NCI-H345 (cell line): ENCODE results near the gene SCN3A.

Experiments
- DNase-seq: peaks from one replicate; lab custom pipeline; 2025; lab: John Stamatoyannopoulos, UW

SCN3A gene

GRCh38 chr2:165112133-165112573 is 91.7 kb downstream of the SCN3A start:
- no peak for DNase-seq

- no peak for DNase-seq
Observed at GRCh38 chr2:165110394-165110793, 93.5 kb downstream of the SCN3A start.

- DNase-seq: no peak
Observed at GRCh38 chr2:165109915-165110314, 93.9 kb downstream of the SCN3A start.

- no peak for DNase-seq
Observed at GRCh38 chr2:165105926-165106325, 97.9 kb downstream of the SCN3A start.

- no peak for DNase-seq
Observed at GRCh38 chr2:165087933-165088901, 115.6 kb downstream of the SCN3A start.

- DNase-seq: no peak
Observed at GRCh38 chr2:165086337-165086736, 117.5 kb downstream of the SCN3A start.

GRCh38 chr2:165083326-165083725 is 120.5 kb downstream of the SCN3A start:
- no peak for DNase-seq

- no peak for DNase-seq
Observed at GRCh38 chr2:165082479-165082878, 121.4 kb downstream of the SCN3A start.

- DNase-seq: no peak
Observed at GRCh38 chr2:165081276-165081675, 122.6 kb downstream of the SCN3A start.

- no peak for DNase-seq
Observed at GRCh38 chr2:165079432-165079831, 124.4 kb downstream of the SCN3A start.

GRCh38 chr2:165078913-165079312 is 124.9 kb downstream of the SCN3A start:
- no peak for DNase-seq

GRCh38 chr2:165074884-165075283 is 129.0 kb downstream of the SCN3A start:
- DNase-seq: no peak

GRCh38 chr2:165074323-165074722 is 129.5 kb downstream of the SCN3A start:
- DNase-seq: no peak

- no peak for DNase-seq
Observed at GRCh38 chr2:165070076-165070475, 133.8 kb downstream of the SCN3A start.

GRCh38 chr2:165069151-165069550 is 134.7 kb downstream of the SCN3A start:
- DNase-seq: no peak

- no peak for DNase-seq
Observed at GRCh38 chr2:165068487-165068757, 135.4 kb downstream of the SCN3A start.

GRCh38 chr2:165067643-165068486 is 136.0 kb downstream of the SCN3A start:
- peak; percentile 91 for DNase-seq

- DNase-seq: no peak
Observed at GRCh38 chr2:165064743-165065142, 139.1 kb downstream of the SCN3A start.

GRCh38 chr2:165060411-165060810 is 143.4 kb downstream of the SCN3A start:
- DNase-seq: no peak

- no peak for DNase-seq
Observed at GRCh38 chr2:165058476-165059265, 145.2 kb downstream of the SCN3A start.

GRCh38 chr2:165057931-165058330 is 145.9 kb downstream of the SCN3A start:
- no peak for DNase-seq

- no peak for DNase-seq
Observed at GRCh38 chr2:165057308-165057707, 146.5 kb downstream of the SCN3A start.
